Suppressor macrophage (primary cell): ENCODE measurements around the gene LRMDA.

ENCODE experiments used
- DNase-seq, 4 experiments: peaks; one replicate each; pipeline ENCODE4 v3.0.0-alpha.2; 2020 to 2022

Gene LRMDA

DNA sequence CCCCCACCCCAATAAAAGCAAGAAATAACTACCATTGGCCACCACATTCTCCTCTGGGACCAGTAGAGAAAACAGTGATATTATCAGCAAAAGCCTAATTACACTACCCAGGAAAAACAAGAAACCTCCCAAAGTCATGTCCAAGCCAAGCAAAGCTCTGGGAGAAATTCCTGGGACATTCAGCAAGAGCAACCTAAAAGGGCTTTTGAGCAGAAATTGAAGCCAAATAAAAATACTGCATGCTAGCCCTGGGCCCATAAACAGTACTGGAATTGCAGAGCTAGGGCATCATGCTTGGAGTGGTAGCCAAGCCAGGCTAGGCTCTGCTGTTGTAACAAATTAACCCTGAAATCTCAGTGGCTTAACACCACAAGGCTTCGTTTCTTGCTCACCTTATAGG lies 347.9 kb downstream of the LRMDA start:
- no peak for DNase-seq

DNA sequence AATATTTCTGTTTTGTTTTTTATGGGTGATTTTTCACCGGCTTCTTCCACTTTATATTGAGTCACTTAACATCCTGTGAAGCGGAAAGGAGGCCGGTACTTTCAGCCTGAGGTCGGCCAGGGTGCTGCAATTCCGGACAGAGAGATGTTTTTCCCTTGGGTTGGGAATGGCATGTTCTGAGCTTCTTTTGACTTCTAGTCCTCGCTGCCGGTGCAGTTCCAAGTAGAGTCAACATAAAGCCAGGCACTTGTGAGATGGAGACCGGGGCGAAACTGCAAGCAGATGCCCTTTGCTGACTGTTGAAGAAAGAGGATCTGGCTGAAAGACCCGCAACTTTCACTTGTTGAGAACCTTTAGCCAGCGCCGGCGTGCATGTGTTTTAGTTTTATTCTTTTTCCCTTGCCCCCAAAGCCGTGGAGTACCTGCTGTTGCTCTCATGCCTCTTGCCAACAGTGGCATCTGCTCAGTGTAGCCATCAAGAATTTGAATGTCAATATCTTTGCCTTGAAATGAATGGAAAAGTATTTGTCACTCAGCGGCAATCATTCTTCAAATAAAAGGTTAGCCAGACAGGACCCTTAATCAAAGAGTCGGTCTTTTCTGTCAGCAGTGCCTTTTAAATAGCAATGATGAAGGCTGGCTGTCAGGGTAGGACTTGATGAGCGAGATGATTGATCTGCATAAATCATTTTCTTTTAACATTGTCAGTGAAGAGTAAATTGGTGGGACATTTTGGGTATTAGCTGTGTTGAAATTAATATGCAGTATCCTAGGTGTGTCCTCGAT lies 351.2 kb downstream of the LRMDA start:
- DNase-seq, result no peak

- DNase-seq, result peak in 1 of 4 experiments; percentile 8
Measured at GRCh38 chr10:75788394-75789205, 357.2 kb downstream of the LRMDA start.

DNA sequence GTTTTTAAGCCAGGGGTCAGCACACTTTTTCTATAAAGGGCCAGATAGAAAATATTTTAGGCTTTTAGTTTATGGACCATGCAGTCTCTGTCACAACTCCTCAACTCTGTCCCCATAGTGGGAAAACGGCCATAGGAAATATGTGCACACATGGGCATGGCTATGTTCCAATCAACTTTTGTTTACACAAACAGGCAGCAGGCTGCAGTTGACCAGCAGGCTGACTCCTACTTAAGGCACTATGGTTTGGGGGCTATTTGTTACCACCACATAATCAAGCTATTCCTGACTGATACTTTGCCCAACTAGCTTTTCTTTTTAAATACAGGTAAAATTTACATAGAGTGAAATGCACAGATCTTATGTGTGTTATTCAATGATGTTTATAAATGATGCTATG lies 362.4 kb downstream of the LRMDA start:
- no peak for DNase-seq

DNA sequence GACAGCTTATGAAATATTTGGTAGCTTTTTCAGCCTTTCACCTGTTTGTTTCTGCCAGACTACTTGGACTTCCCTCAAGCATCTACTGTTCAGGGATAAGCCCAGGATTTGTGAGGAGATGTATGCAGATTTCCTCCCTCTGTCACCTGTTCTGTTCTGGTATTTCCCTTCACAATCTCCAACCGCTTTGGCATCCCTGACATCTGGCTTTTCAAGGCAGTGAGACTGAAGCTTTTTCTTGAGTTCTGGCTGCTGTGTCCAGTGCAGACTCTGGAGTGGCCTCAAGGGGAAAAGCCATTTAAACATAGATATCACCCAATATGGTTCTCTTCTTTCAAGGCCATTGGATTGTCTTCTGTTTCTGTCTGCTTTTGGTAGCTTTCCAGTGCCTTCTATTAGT lies 369.7 kb downstream of the LRMDA start:
- DNase-seq, result no peak

DNA sequence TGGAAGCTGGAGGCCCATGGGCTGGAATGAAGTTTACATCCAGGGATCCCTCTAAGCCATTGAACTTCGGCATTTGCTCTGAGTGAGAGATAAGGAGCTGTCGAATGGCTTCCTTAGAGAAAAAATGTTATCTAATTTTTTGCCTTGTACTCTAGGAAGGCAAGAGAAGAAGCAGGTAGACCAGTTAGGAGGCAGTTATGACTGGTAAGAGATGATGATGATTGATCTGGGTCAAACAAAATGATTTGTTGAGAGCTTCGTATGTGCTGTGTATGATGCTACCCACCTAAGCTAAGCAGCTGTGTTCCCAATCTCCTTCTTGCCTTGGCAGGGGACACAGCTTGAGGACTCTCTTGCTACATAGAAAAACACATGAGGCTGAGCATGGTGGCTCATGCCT lies 370.2 kb downstream of the LRMDA start:
- DNase-seq, result no peak

DNA sequence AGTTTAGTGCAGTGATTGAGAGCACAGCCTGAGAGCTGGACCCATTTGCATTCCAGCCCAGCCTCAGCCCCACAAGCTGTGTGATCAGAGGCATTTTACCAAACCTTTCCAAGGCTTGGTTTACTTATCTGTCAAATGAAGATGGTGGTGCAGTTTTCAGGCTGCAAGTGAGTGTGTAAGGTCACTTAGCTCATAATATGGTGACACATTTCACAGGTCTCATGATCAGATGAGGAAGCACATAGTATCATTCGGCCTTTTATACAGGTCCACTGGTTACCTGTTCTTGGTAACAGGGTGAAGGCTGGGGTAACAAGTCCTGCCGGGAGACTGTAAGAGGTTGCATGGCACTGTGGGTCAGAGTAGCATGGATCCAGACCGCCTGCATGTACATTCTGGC lies 371.7 kb downstream of the LRMDA start:
- DNase-seq, result no peak

GRCh38 chr10:75803816-75804552 lies 372.6 kb downstream of the LRMDA start:
- DNase-seq, result no peak

DNA sequence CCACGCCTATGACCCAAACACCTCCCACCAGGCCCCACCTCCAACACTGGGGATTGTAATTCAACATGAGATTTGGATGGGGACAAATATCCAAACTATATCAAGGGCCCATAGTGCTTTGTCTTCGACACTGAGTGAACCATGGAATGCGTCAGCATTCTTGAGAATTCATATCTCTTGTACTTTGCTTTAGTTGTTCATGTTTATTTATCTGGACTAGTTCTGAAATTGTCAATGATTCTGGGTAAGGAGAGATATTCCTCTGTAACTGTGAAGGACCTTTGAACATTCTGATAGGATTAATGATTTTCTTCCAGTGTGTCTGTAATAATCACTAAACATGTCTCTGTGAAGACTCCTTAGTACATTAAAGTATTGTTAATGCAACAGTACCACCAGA lies 374.8 kb downstream of the LRMDA start:
- DNase-seq, result no peak

DNA sequence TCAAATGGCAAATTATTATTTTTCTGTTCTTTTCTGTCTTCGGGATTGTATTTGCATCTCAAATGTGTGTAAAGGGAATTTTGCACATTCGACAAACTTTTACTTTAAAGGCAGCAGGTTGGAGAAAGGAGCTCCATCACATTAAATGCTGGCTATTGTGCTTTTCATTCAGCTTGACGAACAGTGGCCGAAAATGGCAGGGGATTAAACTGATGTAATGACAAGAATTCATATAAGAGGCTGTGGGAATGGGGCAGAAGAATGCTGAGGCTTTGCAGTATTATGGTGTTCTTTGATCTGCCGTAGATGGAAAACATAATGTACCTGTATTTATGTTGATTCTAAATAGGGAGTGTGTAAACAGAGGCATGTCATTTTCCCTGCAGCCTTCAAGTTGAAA lies 376.0 kb downstream of the LRMDA start:
- DNase-seq, result no peak

DNA sequence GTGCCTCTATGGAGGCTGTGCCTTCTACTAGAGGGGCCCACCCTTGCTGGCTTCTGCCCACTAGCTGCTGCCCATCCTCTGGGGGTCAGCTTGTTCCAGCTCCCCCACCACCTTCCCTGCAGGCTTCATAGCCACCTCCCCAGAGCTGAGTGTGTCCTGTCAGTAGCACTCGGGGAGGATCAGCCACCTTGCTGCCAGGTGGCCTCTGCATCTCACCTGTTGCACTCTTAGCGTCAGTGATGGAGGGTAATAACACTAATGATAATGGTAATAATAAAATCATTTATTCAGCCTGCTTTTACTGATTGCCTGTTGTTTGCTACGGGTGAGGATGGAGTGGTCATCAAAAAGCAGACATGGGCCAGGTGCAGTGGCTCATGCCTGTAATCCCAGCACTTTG lies 377.6 kb downstream of the LRMDA start:
- no peak for DNase-seq

GRCh38 chr10:75814014-75814413 lies 382.6 kb downstream of the LRMDA start:
- no peak for DNase-seq

GRCh38 chr10:75815066-75815465 lies 383.6 kb downstream of the LRMDA start:
- no peak for DNase-seq

GRCh38 chr10:75817198-75817597 lies 385.8 kb downstream of the LRMDA start:
- DNase-seq, result no peak

DNA sequence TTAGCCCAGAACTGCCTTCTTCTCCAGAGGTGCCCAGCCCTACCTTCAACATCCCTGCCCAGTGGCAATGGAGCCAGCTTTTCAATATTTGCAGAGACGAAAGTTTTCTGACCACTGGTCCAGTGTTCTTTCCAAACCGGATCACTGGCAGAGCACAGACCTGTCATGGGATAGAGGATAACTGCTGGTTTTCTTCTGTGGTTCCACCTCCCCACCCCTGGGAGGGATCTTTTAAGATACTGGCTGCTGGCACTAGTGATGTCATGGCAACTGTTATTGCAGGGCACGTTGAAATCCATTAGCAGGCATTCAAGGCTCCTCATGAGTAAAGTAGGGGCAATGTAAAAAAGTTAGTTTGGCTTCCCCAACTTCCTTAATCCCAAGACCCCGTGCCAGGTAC lies 387.1 kb downstream of the LRMDA start:
- DNase-seq, result no peak

- no peak for DNase-seq
Measured at GRCh38 chr10:75825235-75825634, 393.8 kb downstream of the LRMDA start.

DNA sequence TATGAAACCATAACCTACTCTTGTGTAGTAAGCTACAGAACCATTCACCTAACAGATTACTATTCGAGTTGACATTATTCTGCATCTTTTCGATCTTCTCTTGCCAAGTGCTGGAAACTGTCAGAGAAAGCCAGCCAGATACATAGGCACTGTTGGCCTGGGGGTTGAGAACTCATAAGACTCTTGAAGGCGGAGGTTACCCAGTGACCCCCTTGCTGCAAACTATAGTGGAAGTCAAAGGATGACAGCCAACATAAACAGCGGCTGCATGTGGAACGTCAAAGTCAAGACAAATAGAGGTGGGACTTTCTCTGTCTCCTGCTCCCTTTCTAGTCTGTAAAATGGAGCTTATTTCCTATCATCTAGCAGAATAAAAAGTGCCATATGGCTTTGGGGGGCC lies 394.2 kb downstream of the LRMDA start:
- DNase-seq, result no peak

DNA sequence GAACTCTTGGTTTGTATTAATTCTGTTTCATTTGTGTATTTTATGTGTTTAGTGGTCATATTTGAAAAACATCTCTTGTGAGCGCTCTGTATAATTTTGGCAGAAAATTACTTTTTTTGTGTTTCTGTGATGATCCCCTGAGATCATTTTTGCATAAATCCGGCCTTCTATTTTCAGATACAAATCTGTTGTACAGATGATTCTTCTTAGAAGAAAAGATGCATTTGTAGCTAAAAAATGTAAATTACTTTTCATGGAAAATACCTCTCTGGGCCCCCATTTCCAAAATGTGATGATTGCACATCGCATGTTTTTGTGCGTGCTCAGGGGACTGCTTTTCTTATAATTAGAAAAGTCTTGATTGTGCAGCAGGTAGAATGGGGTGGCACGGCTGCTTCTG lies 395.4 kb downstream of the LRMDA start:
- DNase-seq, result no peak

DNA sequence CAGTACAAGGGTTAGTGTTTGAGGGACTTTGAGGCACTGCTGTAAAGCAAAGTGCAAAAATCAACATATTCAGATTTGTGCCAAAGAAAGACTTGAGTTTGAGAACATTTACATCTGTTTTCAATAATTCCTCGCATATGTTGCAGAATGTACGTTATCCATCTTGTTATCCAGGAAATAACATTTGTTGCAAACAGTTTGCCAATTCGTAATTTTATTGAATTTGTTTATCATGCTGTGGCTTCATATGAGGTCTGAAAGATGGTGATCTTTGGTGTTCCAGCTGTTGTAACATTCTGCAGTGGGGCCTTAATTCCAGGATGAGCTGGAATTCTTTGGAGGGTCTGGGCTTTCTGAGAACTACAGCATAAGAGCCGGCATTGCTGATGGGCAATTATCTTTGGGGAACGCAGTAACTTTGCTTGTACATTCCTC lies 396.2 kb downstream of the LRMDA start:
- DNase-seq, result no peak

GRCh38 chr10:75828413-75828812 lies 397.0 kb downstream of the LRMDA start:
- no peak for DNase-seq

DNA sequence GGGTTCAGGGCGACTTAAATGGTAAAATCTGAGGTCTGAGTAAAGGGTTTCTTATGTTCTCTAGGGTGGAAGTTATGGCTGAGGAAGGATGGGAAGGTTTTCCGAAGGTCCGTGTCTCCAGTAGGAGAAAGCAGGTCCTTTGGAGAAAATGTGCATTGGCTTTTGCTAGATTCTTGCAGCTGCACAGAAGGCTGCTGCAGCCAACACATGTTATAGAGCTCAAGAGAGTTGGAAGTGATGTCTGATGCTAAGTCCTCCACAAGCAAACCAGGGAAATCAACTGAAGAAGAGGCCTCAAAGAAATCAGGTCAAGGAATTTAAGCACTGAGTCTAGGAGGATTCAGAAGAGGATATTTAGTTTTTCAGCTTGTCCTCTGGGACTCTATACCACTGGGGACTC lies 404.6 kb downstream of the LRMDA start:
- no peak for DNase-seq

GRCh38 chr10:75838486-75838885 lies 407.1 kb downstream of the LRMDA start:
- DNase-seq, result no peak

- DNase-seq, result no peak
Measured at GRCh38 chr10:75839020-75839419, 407.6 kb downstream of the LRMDA start.
